ENCODE measurements around the gene PHC2. TPM values are rescaled to one million over a fixed set of nuclear protein-coding genes. Genes with fewer than 3 reads are reported as not detected.
A peak's percentile ranks its signal among the peaks of the same experiment; 100 is the strongest.
"Not testable (repeated sequence)": the region's sequence is repeated elsewhere in the genome, so short reads cannot be mapped to it uniquely, and the experiment has no call there.

Gene PHC2
- total and polyA plus RNA-seq, 11 donors = 79.7 to 194 (median 99.4) TPM

GRCh38 chr1:33295023-33295422 is 135.9 kb downstream of the PHC2 start:
- Histone ChIP-seq H3K4me3 (no peak overlapping the region), H3K4me1 (peaks cover 0 to 25% (median 9%) of the 10 kb centered on the region in 12 donors), H3K9me3 (no peaks in the 10 kb centered on the region), H3K27me3 (no peaks in the 10 kb centered on the region), H3K36me3 (peaks cover 0 to 70% (median 56%) of the 10 kb centered on the region in 9 donors), H3K27ac (peak overlapping the region in 5 of 12 donors; percentile 4 to 23 (median 15))
- intact Hi-C loops (cut with DNase I) = loop anchor here (1.0 to 10.0 kb wide), 18 partner anchors 38 to 320 kb away; partner anchors contain the start of genes ZSCAN20 (in 2 of the 10) and ZNF362 (in 1 of the 10)
- 69 to 85% (median 79%) methylated on average over 7 to 15 of the region's 15 CpGs for WGBS, 4 donors
- no peak for ATAC-seq
- no peak for TF ChIP-seq CTCF (IDR thresholded peaks at IDR 0.05)
- no peak for TF ChIP-seq POLR2A (IDR thresholded peaks at IDR 0.05)
- peak in 1 of 5 donors; percentile 23 for DNase-seq

- DNase-seq = peak in 1 of 5 donors; percentile 12
- H3K9me3 ChIP-seq = no peaks in the 10 kb centered on the region
- peaks cover 0 to 31% (median 14%) of the 10 kb centered on the region in 12 donors for H3K4me1 ChIP-seq
- TF ChIP-seq CTCF (IDR thresholded peaks at IDR 0.05) = no peak
- TF ChIP-seq POLR2A (IDR thresholded peaks at IDR 0.05) = no peak
- H3K36me3 ChIP-seq = peaks cover 0 to 69% (median 49%) of the 10 kb centered on the region in 9 donors
- H3K27me3 ChIP-seq = no peaks in the 10 kb centered on the region
- intact Hi-C loops (cut with DNase I) = loop anchor here (1.0 to 10.0 kb wide), 18 partner anchors 37 to 320 kb away; partner anchors contain the start of genes ZSCAN20 (in 2 of the 10) and ZNF362 (in 1 of the 10)
- 79 to 87% (median 84%) methylated on average over 12 to 13 of the region's 13 CpGs for WGBS, 4 donors
- ATAC-seq = no peak
- no peak overlapping the region for H3K4me3 ChIP-seq
- peak overlapping the region in 3 of 12 donors; percentile 4 to 15 (median 4) for H3K27ac ChIP-seq
These were observed 136.6 kb downstream of the PHC2 start for GRCh38 chr1:33294071-33295010.

- peaks cover 0 to 67% (median 44%) of the 10 kb centered on the region in 9 donors for H3K36me3 ChIP-seq
- DNase-seq (peak in 1 of 5 donors; percentile 16), ATAC-seq (no peak)
- H3K27ac ChIP-seq = peak overlapping the region in 1 of 12 donors; percentile 30
- peaks cover 0 to 39% (median 16%) of the 10 kb centered on the region in 12 donors for H3K4me1 ChIP-seq
- H3K9me3 ChIP-seq = no peaks in the 10 kb centered on the region
- H3K4me3 ChIP-seq = no peak overlapping the region
- TF ChIP-seq POLR2A (IDR thresholded peaks at IDR 0.05) (no peak), CTCF (IDR thresholded peaks at IDR 0.05) (no peak)
- H3K27me3 ChIP-seq = no peaks in the 10 kb centered on the region
- WGBS, 4 donors = 66 to 76% (median 72%) methylated on average over 13 of the region's 13 CpGs
- intact Hi-C loops (cut with DNase I) = loop anchor here in 6 of 10 donors (10.0 kb wide), 4 partner anchors 68 to 322 kb away; no protein-coding TSS in a partner anchor
These were observed 138.1 kb downstream of the PHC2 start for GRCh38 chr1:33292726-33293340.

GRCh38 chr1:33290615-33291014 is 140.3 kb downstream of the PHC2 start:
- 86 to 100% (median 94%) methylated on average over 1 of the region's 2 CpGs for whole genome bisulfite sequencing, 4 donors
- not testable (repeated sequence) for H3K27ac ChIP-seq, H3K9me3 ChIP-seq, H3K27me3 ChIP-seq, H3K4me3 ChIP-seq, ATAC-seq, DNase-seq
- peaks cover 0 to 51% (median 36%) of the 10 kb centered on the region in 9 donors for H3K36me3 ChIP-seq
- peaks cover 0 to 49% (median 23%) of the 10 kb centered on the region in 12 donors for H3K4me1 ChIP-seq
- intact Hi-C loops (cut with DNase I) = loop anchor here in 6 of 10 donors (10.0 kb wide), 4 partner anchors 66 to 324 kb away; no protein-coding TSS in a partner anchor

Data from heart left ventricle (tissue), 16 donors.